Measurements from ENCODE around the gene CCDC9B. TPM values are rescaled to one million over a fixed set of nuclear protein-coding genes. Genes with fewer than 3 reads are reported as not detected.

CCDC9B gene
- polyA plus RNA-seq, 4 donors = 2.2 to 7.4 (median 4.6) TPM

DNA sequence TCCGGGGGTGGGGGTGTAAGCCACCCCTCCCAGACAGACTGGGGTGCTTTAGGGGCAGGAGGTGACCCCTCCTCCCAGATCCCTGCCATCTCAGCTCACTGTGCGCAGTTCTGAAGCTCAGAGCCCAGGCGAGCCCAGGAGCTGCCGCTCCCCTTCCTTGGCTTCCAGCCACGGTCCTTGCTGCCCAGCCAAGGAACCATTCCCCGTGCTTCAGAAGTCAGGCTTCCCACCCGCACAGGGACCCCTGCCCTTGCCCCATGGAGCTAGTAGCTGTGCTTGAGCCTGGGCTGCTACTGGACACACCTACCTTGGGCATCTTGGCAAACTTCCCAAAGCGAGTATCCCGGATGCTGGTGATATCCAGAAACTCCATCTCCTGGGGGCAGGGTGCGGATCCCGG is 37.8 kb downstream of the CCDC9B start:
- Histone ChIP-seq H3K4me1 (ENCODE audit: control insufficient read depth in 3 of 3, insufficient read depth in 2 of 3, low read depth in 1 of 3, low read length in 2 of 3) (peaks cover 0 to 5% (median 0%) of the 10 kb centered on the region in 3 donors), H3K36me3 (ENCODE audit: control insufficient read depth in 3 of 3, insufficient read depth in 2 of 3, low read depth in 1 of 3, low read length in 3 of 3) (peaks cover 0 to 2% (median 0%) of the 10 kb centered on the region in 3 donors), H3K27me3 (ENCODE audit: control insufficient read depth in 3 of 3, insufficient read depth in 3 of 3, low read length in 3 of 3) (peaks cover 0 to 14% (median 0%) of the 10 kb centered on the region in 3 donors), H3K9me3 (ENCODE audit: control insufficient read depth in 2 of 2, insufficient read depth in 1 of 2, low read depth in 1 of 2, low read length in 1 of 2) (no peaks in the 10 kb centered on the region), H3K27ac (ENCODE audit: low read depth in 1 of 3, low read length in 2 of 3) (no peak overlapping the region), H3K4me3 (ENCODE audit: low read depth in 1 of 3, low read length in 3 of 3) (no peak overlapping the region)
- FAIRE-seq (no peak), DNase-seq (no peak)
- WGBS, 3 donors = 42 to 65% (median 49%) methylated on average over 10 to 11 of the region's 11 CpGs

DNA sequence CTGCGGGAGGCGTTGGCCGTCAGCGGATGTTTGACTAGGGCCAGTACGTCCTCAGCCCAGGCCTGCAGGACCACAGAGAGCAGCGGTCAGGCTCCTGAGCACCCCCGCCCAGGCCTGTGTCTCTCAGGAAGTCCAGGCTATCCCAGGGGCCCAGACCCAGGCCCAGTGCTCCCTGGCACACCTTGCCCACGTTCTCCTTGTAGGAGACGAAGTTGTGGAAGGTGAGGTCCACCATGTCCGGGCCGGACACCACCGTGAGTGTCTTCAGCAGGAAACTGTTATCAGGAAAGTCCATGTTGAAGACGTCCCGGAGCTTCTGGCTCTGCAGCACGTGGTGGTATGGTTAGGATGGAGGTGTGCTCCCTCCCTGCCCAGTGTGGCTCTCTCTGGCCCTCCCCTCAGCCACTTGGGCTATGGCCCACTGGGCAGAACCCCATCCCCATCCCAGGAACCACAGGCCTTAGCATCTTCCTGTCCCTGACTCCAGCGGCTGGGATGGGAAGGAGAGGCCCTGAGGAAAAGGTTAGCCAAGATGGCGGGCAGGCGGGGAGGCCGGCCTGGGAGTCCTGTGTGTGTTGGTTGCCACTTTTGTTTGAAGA is 38.4 kb downstream of the CCDC9B start:
- DNase-seq = no peak
- 88 to 93% (median 92%) methylated on average over 15 to 19 of the region's 19 CpGs for WGBS, 3 donors

DNA sequence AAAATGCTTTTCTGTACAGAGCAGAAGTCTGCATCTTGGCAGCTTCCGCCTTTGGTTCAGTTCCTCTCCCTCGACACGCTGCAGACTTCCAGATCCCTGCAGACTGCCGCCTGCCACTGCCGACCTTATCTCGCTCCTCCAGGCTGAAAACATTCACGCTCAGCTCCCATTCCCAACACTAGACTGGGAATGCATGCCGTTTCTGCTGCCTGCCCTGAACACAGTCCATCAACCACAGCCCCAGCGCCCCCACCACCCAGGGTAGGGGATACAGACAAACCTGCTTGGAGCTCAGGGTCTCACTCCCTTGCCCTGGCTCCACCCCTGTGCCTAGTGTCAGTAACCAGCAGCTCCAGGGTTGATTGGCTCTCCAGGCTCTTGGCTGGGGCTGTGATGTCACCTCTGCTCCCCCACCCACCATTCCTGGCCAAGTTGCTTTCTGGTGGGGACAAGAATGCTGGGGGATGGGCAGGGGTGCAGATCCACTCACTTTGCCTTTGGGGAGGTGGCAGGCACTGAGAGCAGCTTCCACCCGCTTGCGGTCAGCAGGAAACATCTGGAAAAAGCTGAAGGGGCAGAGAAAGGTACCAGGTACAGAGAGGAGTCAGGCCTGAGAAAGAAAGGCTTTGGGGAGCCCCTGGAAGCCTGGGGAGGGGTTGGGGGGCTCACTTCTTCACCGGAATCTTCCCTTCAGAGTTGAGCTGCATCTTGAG is 39.1 kb downstream of the CCDC9B start:
- H3K4me3 ChIP-seq (ENCODE audit: low read depth in 1 of 3, low read length in 3 of 3) = no peak overlapping the region
- 62 to 76% (median 67%) methylated on average over 12 of the region's 12 CpGs for WGBS, 3 donors
- peaks cover 0 to 12% (median 0%) of the 10 kb centered on the region in 3 donors for H3K27me3 ChIP-seq (ENCODE audit: control insufficient read depth in 3 of 3, insufficient read depth in 3 of 3, low read length in 3 of 3)
- no peak for DNase-seq
- H3K9me3 ChIP-seq (ENCODE audit: control insufficient read depth in 2 of 2, insufficient read depth in 1 of 2, low read depth in 1 of 2, low read length in 1 of 2) = no peaks in the 10 kb centered on the region
- H3K4me1 ChIP-seq (ENCODE audit: control insufficient read depth in 3 of 3, insufficient read depth in 2 of 3, low read depth in 1 of 3, low read length in 2 of 3) = peaks cover 0 to 1% (median 0%) of the 10 kb centered on the region in 3 donors
- H3K27ac ChIP-seq (ENCODE audit: low read depth in 1 of 3, low read length in 2 of 3) = no peak overlapping the region
- no peak for FAIRE-seq
- peaks cover 0 to 2% (median 0%) of the 10 kb centered on the region in 3 donors for H3K36me3 ChIP-seq (ENCODE audit: control insufficient read depth in 3 of 3, insufficient read depth in 2 of 3, low read depth in 1 of 3, low read length in 3 of 3)

More for the DNA sequence above, 38.4 kb downstream of the CCDC9B start:
- H3K4me1 ChIP-seq (ENCODE audit: control insufficient read depth in 3 of 3, insufficient read depth in 2 of 3, low read depth in 1 of 3, low read length in 2 of 3) = peaks cover 0 to under 1% (median 0%) of the 10 kb centered on the region in 3 donors
- H3K9me3 ChIP-seq (ENCODE audit: control insufficient read depth in 2 of 2, insufficient read depth in 1 of 2, low read depth in 1 of 2, low read length in 1 of 2) = no peaks in the 10 kb centered on the region
- H3K4me3 ChIP-seq (ENCODE audit: low read depth in 1 of 3, low read length in 3 of 3) = no peak overlapping the region
- peaks cover 0 to 14% (median 0%) of the 10 kb centered on the region in 3 donors for H3K27me3 ChIP-seq (ENCODE audit: control insufficient read depth in 3 of 3, insufficient read depth in 3 of 3, low read length in 3 of 3)
- H3K36me3 ChIP-seq (ENCODE audit: control insufficient read depth in 3 of 3, insufficient read depth in 2 of 3, low read depth in 1 of 3, low read length in 3 of 3) = peaks cover 0 to 2% (median 0%) of the 10 kb centered on the region in 3 donors
- no peak for FAIRE-seq
- H3K27ac ChIP-seq (ENCODE audit: low read depth in 1 of 3, low read length in 2 of 3) = no peak overlapping the region

DNA sequence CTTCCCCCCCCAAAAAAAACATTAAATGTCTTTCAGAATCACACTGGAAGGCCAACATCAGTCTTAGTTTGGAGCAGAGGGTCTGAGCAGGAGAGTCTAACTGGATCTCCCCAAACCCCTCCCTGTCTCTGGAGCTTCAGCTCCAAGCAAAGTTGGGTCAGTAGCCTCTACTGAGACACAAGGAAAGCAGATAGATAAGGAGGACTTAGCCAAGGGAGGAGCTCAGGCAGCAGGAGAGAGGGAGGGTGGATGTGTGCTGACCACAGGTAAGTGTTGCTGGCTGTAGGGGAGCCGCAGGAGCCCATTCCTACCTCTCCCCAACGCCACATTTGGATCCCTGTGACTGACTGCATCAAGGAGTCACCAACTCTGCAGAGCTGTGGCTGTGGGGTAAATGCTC is 40.0 kb downstream of the CCDC9B start:
- Histone ChIP-seq H3K27me3 (ENCODE audit: control insufficient read depth in 3 of 3, insufficient read depth in 3 of 3, low read length in 3 of 3) (peaks cover 0 to 9% (median 0%) of the 10 kb centered on the region in 3 donors), H3K4me1 (ENCODE audit: control insufficient read depth in 3 of 3, insufficient read depth in 2 of 3, low read depth in 1 of 3, low read length in 2 of 3) (peaks cover 0 to 4% (median 0%) of the 10 kb centered on the region in 3 donors), H3K4me3 (ENCODE audit: low read depth in 1 of 3, low read length in 3 of 3) (no peak overlapping the region), H3K9me3 (ENCODE audit: control insufficient read depth in 2 of 2, insufficient read depth in 1 of 2, low read depth in 1 of 2, low read length in 1 of 2) (no peaks in the 10 kb centered on the region), H3K27ac (ENCODE audit: low read depth in 1 of 3, low read length in 2 of 3) (no peak overlapping the region), H3K36me3 (ENCODE audit: control insufficient read depth in 3 of 3, insufficient read depth in 2 of 3, low read depth in 1 of 3, low read length in 3 of 3) (peaks cover 0 to 2% (median 0%) of the 10 kb centered on the region in 3 donors)
- no peak for FAIRE-seq
- 89 to 96% (median 94%) methylated on average over 2 of the region's 2 CpGs for WGBS, 3 donors
- DNase-seq = no peak

DNA sequence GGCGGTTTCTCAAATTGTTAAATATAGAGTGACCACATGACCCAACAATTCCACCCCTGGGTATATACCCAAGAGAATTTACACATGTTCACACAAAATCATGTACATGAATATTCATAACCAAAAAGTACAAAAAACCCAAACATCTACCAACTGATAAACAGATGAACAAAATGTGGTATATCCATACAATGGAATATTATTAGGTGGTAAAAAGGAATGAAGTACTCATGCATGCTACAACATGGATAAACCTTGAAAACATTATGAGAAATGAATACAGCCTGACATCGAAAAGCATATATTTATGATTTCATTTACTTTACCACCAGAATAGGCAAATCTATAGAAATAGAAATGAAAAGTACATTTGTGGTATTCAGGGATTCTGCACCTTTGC is 40.4 kb downstream of the CCDC9B start:
- WGBS, 3 donors = 95 to 98% (median 98%) methylated on average over 2 of the region's 2 CpGs
- Histone ChIP-seq H3K36me3 (ENCODE audit: control insufficient read depth in 3 of 3, insufficient read depth in 2 of 3, low read depth in 1 of 3, low read length in 3 of 3) (peaks cover 0 to 2% (median 0%) of the 10 kb centered on the region in 3 donors), H3K4me3 (ENCODE audit: low read depth in 1 of 3, low read length in 3 of 3) (no peak overlapping the region), H3K9me3 (ENCODE audit: control insufficient read depth in 2 of 2, insufficient read depth in 1 of 2, low read depth in 1 of 2, low read length in 1 of 2) (no peaks in the 10 kb centered on the region), H3K27me3 (ENCODE audit: control insufficient read depth in 3 of 3, insufficient read depth in 3 of 3, low read length in 3 of 3) (peaks cover 0 to 9% (median 0%) of the 10 kb centered on the region in 3 donors), H3K4me1 (ENCODE audit: control insufficient read depth in 3 of 3, insufficient read depth in 2 of 3, low read depth in 1 of 3, low read length in 2 of 3) (peaks cover 0 to 4% (median 0%) of the 10 kb centered on the region in 3 donors), H3K27ac (ENCODE audit: low read depth in 1 of 3, low read length in 2 of 3) (no peak overlapping the region)
- no peak for DNase-seq
- FAIRE-seq = no peak

DNA sequence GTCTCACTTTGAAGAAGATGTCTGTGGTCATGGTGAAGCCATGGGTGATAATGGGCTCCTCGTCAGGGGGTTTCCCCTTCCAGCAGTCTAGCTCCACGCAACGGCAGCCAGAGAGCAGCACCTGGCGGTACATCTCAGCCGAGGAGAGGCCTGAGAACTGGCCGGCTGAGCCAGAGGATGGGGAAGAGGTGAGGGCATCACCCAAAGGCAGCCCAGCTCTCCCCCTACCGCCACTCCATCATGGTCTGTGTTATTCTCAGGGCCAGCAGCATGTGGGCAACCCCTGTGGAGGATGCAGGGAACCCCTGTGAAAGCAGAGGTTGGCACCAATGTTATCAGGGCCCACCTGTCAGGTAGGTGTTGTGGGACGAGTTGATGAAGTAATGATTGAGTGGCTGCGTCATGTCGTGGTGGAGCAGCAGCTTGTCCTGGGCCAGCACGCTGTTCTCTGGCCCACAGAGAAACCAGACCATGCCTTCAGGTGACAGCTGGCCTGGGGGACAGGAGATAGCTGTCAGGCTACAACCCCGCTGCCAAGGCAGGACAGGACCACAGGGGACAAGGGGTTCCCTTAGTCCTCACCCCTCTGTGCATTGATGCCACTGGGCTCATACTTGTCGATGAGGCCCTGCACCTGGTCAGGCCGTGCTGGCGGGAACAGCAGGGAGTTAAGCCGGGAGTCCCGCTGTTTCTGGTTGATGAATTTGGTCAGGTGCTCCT is 42.4 kb downstream of the CCDC9B start:
- WGBS, 3 donors = 90 to 92% (median 91%) methylated on average over 17 of the region's 17 CpGs
- no peak for DNase-seq
- Histone ChIP-seq H3K4me1 (ENCODE audit: control insufficient read depth in 3 of 3, insufficient read depth in 2 of 3, low read depth in 1 of 3, low read length in 2 of 3) (peaks cover 0 to 4% (median 0%) of the 10 kb centered on the region in 3 donors), H3K27me3 (ENCODE audit: control insufficient read depth in 3 of 3, insufficient read depth in 3 of 3, low read length in 3 of 3) (peaks cover 0 to 9% (median 0%) of the 10 kb centered on the region in 3 donors), H3K27ac (ENCODE audit: low read depth in 1 of 3, low read length in 2 of 3) (no peak overlapping the region), H3K36me3 (ENCODE audit: control insufficient read depth in 3 of 3, insufficient read depth in 2 of 3, low read depth in 1 of 3, low read length in 3 of 3) (peaks cover 0 to 2% (median 0%) of the 10 kb centered on the region in 3 donors), H3K9me3 (ENCODE audit: control insufficient read depth in 2 of 2, insufficient read depth in 1 of 2, low read depth in 1 of 2, low read length in 1 of 2) (no peaks in the 10 kb centered on the region), H3K4me3 (ENCODE audit: low read depth in 1 of 3, low read length in 3 of 3) (no peak overlapping the region)
- no peak for FAIRE-seq

DNA sequence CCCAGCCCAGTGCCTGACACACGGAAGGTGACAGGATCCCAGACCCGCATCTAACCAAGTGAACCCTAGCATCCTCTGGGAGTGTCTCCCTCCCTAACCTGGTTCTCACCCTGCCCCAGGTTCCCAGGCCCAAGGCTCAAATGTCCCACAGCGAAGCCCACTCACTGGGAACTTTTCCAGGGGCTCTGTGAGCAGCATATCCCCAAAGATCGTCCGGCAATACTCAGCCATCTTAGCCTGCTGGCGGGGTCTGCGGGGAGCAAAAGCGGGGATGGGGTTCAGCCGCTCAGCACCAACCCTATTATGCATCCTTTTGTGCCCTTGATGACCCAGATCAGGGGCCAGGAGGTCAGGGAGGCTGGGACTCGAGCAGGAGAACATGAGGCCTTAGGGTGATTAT is 43.4 kb downstream of the CCDC9B start:
- Histone ChIP-seq H3K27me3 (ENCODE audit: control insufficient read depth in 3 of 3, insufficient read depth in 3 of 3, low read length in 3 of 3) (peaks cover 0 to 16% (median 0%) of the 10 kb centered on the region in 3 donors), H3K4me3 (ENCODE audit: low read depth in 1 of 3, low read length in 3 of 3) (no peak overlapping the region), H3K4me1 (ENCODE audit: control insufficient read depth in 3 of 3, insufficient read depth in 2 of 3, low read depth in 1 of 3, low read length in 2 of 3) (peaks cover 0 to 4% (median 0%) of the 10 kb centered on the region in 3 donors), H3K27ac (ENCODE audit: low read depth in 1 of 3, low read length in 2 of 3) (no peak overlapping the region), H3K9me3 (ENCODE audit: control insufficient read depth in 2 of 2, insufficient read depth in 1 of 2, low read depth in 1 of 2, low read length in 1 of 2) (no peaks in the 10 kb centered on the region), H3K36me3 (ENCODE audit: control insufficient read depth in 3 of 3, insufficient read depth in 2 of 3, low read depth in 1 of 3, low read length in 3 of 3) (peaks cover 0 to under 1% (median 0%) of the 10 kb centered on the region in 3 donors)
- WGBS, 3 donors = 91 to 94% (median 93%) methylated on average over 10 of the region's 10 CpGs
- FAIRE-seq (no peak), DNase-seq (no peak)

DNA sequence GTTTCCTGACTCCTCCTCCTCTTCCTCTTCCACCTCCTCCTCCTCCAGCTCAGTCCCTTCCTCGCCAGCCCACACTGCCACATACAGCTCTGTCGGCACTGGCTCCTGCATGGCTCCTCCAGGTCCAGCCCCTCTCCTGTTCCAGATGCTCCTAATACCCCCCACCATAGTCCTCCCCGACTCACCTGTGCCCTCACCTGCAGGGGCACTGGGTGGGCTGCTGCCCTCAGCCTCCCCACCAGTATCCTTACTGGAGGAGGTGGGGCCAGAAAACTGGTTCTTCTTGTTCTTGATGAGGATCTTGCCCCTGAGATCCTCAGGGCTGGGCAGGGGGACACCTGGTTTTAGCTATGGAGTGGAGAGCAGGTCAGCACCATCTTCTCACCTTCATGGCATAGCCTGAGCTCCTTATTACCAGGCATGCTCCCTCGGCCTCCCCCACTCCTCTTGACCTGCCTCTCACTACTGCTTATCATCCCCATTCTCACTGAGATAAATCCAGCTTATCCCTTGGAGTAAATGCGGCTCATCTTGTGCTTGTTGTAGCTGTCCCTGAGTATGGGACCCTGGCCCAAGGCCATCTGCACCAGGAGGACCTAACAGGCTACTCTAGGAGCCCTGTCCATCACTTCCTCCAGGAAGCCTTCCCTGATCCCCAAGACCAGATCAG is 44.0 kb downstream of the CCDC9B start:
- peaks cover 0 to 2% (median 0%) of the 10 kb centered on the region in 3 donors for H3K36me3 ChIP-seq (ENCODE audit: control insufficient read depth in 3 of 3, insufficient read depth in 2 of 3, low read depth in 1 of 3, low read length in 3 of 3)
- 56 to 78% (median 66%) methylated on average over 5 of the region's 5 CpGs for WGBS, 3 donors
- FAIRE-seq (no peak), DNase-seq (no peak)
- no peak overlapping the region for H3K4me3 ChIP-seq (ENCODE audit: low read depth in 1 of 3, low read length in 3 of 3)
- peaks cover 0 to 6% (median 0%) of the 10 kb centered on the region in 3 donors for H3K4me1 ChIP-seq (ENCODE audit: control insufficient read depth in 3 of 3, insufficient read depth in 2 of 3, low read depth in 1 of 3, low read length in 2 of 3)
- H3K27me3 ChIP-seq (ENCODE audit: control insufficient read depth in 3 of 3, insufficient read depth in 3 of 3, low read length in 3 of 3) = peaks cover 0 to 22% (median 0%) of the 10 kb centered on the region in 3 donors
- H3K27ac ChIP-seq (ENCODE audit: low read depth in 1 of 3, low read length in 2 of 3) = no peak overlapping the region
- no peaks in the 10 kb centered on the region for H3K9me3 ChIP-seq (ENCODE audit: control insufficient read depth in 2 of 2, insufficient read depth in 1 of 2, low read depth in 1 of 2, low read length in 1 of 2)
